ENCODE results near the gene ZCCHC3. TPM values are rescaled to one million over a fixed set of nuclear protein-coding genes. Genes with fewer than 3 reads are reported as not detected.

ZCCHC3 gene
- total RNA-seq, 1 donor from 2014 or later, result 15.6 TPM

DNA sequence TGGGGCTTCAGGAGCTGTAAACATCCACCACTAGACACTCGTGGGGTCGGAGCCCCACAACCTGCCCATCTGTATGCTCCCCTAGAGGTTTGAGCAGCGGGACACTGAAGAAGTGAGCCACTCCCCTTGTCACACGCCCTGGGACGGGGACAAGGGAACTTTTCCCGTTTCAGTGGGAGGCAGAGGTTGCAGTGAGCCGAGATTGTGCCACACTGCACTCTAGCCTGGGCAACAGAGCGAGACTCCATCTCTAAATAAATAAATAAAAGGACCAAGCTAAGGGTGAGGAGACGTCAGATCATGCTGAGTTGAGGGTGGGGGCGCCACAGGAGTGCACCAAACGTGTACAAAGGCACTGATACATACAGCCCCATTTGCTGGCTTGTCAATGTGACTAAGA lies 8.4 kb downstream of the ZCCHC3 start:
- H3K36me3 ChIP-seq, result peaks cover 0 to 4% of the 10 kb centered on the region in 2 donors
- DNase-seq (ENCODE audit: low spot score in 2 of 2), result no peak
- intact Hi-C loops (cut with DNase I), result no loop called here
- no peaks in the 10 kb centered on the region for H3K9me3 ChIP-seq
- TF ChIP-seq, protein P1, sequence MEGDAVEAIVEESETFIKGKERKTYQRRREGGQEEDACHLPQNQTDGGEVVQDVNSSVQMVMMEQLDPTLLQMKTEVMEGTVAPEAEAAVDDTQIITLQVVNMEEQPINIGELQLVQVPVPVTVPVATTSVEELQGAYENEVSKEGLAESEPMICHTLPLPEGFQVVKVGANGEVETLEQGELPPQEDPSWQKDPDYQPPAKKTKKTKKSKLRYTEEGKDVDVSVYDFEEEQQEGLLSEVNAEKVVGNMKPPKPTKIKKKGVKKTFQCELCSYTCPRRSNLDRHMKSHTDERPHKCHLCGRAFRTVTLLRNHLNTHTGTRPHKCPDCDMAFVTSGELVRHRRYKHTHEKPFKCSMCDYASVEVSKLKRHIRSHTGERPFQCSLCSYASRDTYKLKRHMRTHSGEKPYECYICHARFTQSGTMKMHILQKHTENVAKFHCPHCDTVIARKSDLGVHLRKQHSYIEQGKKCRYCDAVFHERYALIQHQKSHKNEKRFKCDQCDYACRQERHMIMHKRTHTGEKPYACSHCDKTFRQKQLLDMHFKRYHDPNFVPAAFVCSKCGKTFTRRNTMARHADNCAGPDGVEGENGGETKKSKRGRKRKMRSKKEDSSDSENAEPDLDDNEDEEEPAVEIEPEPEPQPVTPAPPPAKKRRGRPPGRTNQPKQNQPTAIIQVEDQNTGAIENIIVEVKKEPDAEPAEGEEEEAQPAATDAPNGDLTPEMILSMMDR (IDR thresholded peaks at IDR 0.05), result no peak
- H3K27ac ChIP-seq, result no peak overlapping the region
- H3K27me3 ChIP-seq, result no peaks in the 10 kb centered on the region
- no peaks in the 10 kb centered on the region for H3K4me1 ChIP-seq
- no peak overlapping the region for H3K4me3 ChIP-seq

DNA sequence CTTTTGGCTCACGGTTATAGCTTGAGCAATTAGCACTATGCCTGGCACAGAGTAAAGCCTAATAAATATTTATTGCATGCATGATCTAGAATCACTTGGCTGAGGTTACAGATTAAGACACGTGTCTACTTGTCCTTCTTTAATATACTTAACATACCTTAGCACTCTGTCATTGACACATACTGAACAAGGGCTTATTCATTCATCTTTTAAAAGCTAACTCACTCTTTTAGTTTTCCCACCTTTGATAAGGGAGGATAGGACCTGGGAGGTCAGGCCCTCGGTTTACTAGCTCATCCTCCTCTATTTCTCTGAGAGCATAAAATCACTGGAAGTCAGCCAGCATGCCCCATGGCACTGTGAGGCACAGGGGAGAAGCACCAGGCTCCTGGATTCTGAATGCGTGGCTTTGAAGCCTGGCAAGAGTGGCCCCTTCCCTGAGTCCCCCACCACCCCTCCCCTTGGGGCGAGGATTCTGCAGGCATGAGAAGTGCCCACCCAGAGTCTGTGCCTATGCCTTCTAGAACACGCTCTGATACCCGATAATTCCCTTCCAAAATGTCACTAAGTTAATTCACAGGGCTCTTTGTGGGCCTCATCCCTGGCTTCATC lies 11.2 kb downstream of the ZCCHC3 start:
- peak overlapping the region; percentile 89 to 95 for H3K27ac ChIP-seq
- intact Hi-C loops (cut with DNase I), result no loop called here

DNA sequence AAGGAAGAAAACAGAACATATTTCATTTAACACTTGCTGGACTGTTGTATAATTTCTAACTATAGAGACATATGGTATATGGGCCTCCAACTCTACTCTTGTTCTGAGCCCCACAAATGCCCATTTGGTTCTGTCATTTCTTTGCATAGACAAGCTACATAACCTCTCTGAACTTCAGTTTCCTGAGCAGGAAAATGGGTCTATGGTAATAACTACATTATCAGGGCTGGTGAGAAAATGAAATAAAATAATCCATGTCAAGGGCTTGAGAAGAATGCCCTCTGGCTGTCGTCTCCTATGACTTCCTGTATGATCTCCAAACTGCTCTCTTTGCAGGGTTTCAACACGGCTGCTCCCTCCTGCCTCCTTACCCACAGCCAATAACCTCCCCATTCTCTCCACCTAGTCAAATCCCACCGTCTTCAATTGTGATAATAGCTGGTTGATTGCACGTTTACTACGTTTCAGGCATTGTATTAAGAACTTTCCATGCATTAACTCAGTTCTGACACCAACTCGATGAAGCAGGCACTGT lies 12.0 kb downstream of the ZCCHC3 start:
- Histone ChIP-seq H3K4me1 (no peaks in the 10 kb centered on the region), H3K36me3 (no peaks in the 10 kb centered on the region), H3K9me3 (no peaks in the 10 kb centered on the region), H3K4me3 (peak overlapping the region; percentile 50 to 66), H3K27ac (peak overlapping the region; percentile 89 to 95), H3K27me3 (no peaks in the 10 kb centered on the region)
- intact Hi-C loops (cut with DNase I), result no loop called here
- no peak for DNase-seq (ENCODE audit: low spot score in 2 of 2)
- TF ChIP-seq, protein P1 (IDR thresholded peaks at IDR 0.05), result no peak

More for the DNA sequence above, 11.2 kb downstream of the ZCCHC3 start:
- Histone ChIP-seq H3K36me3 (no peaks in the 10 kb centered on the region), H3K27me3 (no peaks in the 10 kb centered on the region), H3K4me3 (no peak overlapping the region), H3K4me1 (no peaks in the 10 kb centered on the region), H3K9me3 (no peaks in the 10 kb centered on the region)
- no peak for DNase-seq (ENCODE audit: low spot score in 2 of 2)
- TF ChIP-seq, protein P1 (IDR thresholded peaks at IDR 0.05), result no peak

DNA sequence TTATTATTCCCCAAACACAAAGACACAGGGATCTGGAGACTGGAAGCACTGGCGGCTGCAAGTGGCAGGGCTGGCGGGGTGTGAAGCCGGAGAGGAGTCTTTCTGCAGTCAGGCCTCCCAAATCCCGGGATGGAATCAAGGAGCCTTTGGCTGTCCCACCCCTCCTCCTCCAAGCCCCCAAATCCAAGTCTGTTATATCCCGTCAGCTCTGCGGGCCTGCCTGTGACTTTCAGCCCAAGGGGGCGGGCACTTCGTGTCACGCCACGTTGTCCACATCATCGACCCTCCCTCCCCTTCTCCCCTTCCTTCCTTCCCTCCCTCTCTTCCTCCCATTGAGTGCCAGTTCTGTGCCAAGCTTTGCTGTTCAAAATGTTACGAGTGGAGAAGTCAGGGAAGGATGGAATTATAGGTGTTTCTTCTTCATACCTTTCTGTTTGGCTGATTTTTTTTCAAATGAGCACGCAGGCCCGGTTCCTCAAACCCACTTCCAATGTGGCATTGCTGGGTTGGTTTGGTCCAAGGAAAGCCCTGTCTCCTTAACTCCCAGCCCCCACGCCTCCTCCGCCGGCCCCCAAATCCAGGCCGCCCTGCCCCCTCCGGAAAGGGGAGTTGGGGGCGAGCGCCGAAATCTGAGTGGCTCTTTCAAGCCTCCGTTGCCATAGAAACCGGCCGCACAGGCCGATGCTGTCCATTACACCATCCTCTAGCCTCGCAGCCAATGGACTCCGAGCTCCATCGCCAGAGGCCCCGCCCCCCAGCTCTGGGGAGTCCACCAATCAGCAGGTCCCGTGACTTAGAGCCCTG lies 12.7 kb downstream of the ZCCHC3 start:
- Histone ChIP-seq H3K4me1 (no peaks in the 10 kb centered on the region), H3K27me3 (no peaks in the 10 kb centered on the region), H3K36me3 (no peaks in the 10 kb centered on the region), H3K4me3 (peak overlapping the region; percentile 50 to 66), H3K9me3 (no peaks in the 10 kb centered on the region), H3K27ac (peak overlapping the region; percentile 89 to 95)
- TF ChIP-seq, protein P1 (IDR thresholded peaks at IDR 0.05), result no peak
- intact Hi-C loops (cut with DNase I), result loop anchor here (1.0 to 5.0 kb wide), 4 partner anchors 13 to 232 kb away; partner anchors contain the start of genes C20orf96, CSNK2A1 and ZCCHC3
- DNase-seq (ENCODE audit: low spot score in 2 of 2), result peak; percentile 97 to 99

DNA sequence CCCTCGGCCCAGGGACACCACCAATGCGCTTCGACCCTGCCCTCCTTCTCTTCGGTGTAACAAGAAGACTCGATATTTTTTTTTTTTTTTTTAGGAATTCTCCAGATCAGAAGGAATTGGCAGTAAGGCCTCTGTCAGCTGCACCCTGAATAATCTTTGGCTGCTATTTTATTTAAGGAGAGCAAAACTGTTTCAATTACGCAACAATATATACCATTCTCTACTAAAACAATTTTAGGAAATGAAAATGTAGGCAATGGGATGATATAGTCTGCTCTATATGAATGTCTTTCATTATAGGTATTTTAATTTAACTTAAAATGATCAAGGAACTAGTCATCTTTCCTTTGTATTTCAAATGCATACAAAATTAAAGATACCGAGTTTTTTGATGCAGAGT lies 13.3 kb downstream of the ZCCHC3 start:
- Histone ChIP-seq H3K27me3 (no peaks in the 10 kb centered on the region), H3K9me3 (no peaks in the 10 kb centered on the region), H3K4me3 (peak overlapping the region in 1 of 2 donors; percentile 66), H3K36me3 (no peaks in the 10 kb centered on the region), H3K4me1 (no peaks in the 10 kb centered on the region), H3K27ac (peak overlapping the region; percentile 17 to 89)
- no peak for DNase-seq (ENCODE audit: low spot score in 2 of 2)
- intact Hi-C loops (cut with DNase I), result loop anchor here (1.0 to 5.0 kb wide), 4 partner anchors 13 to 232 kb away; partner anchors contain the start of genes C20orf96, CSNK2A1 and ZCCHC3
- TF ChIP-seq, protein P1 (IDR thresholded peaks at IDR 0.05), result no peak
